ENCODE data around the gene DNAJC17.

GRCh38 chr15:40789119-40789518, 18.2 kb downstream of the DNAJC17 start:
- TF ChIP-seq POLR2A (IDR thresholded peaks at IDR 0.05) = no peak
- TF ChIP-seq, protein P1, sequence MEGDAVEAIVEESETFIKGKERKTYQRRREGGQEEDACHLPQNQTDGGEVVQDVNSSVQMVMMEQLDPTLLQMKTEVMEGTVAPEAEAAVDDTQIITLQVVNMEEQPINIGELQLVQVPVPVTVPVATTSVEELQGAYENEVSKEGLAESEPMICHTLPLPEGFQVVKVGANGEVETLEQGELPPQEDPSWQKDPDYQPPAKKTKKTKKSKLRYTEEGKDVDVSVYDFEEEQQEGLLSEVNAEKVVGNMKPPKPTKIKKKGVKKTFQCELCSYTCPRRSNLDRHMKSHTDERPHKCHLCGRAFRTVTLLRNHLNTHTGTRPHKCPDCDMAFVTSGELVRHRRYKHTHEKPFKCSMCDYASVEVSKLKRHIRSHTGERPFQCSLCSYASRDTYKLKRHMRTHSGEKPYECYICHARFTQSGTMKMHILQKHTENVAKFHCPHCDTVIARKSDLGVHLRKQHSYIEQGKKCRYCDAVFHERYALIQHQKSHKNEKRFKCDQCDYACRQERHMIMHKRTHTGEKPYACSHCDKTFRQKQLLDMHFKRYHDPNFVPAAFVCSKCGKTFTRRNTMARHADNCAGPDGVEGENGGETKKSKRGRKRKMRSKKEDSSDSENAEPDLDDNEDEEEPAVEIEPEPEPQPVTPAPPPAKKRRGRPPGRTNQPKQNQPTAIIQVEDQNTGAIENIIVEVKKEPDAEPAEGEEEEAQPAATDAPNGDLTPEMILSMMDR (IDR thresholded peaks at IDR 0.05) = no peak
- TF ChIP-seq POLR2AphosphoS5 (IDR thresholded peaks at IDR 0.05) = no peak
